NCI-H2171 (cell line): ENCODE results near the gene DHRS7.
"Not testable (repeated sequence)": the region's sequence is repeated elsewhere in the genome, so short reads cannot be mapped to it uniquely, and the experiment has no call there.

ENCODE experiments used
- DNase-seq: peaks from one replicate; lab custom pipeline; 2025; lab: John Stamatoyannopoulos, UW

Gene DHRS7

DNA sequence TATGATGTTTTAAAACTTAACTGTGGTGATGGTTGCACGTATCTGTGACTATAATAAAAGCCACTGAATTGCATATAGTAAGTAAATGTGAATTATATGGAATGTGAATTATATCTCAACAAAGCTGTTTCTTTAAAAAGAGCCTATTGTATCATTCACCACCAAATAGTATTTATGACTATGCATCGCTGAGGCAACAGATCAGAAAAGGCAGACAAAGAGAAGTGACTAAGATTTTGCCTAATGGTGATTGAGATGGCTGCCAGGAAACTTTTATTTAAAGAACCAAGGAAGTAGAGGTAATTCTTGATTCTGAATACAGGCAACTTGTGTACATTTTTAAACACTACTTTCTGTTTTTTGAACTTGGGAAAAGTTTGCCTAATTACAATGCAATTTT lies 31.7 kb downstream of the DHRS7 start:
- no peak for DNase-seq

DNA sequence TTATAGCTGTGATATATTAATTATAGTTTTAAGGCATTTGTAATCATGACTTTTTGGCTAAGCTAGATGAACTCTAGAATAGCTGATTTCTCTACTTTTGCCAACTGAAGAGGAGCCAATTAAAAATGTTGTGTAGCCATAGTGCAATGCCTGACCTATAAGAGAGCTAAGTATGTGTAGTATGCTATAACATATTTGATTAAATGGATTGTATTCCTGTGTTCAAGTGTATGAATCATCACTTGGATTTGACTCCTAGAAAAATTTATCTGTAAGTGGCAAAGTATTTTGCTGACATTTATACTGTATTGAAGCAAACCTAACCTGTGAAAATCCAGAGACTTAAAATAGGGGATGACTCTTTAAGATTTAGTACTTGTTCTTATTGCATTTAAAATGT lies 39.3 kb downstream of the DHRS7 start:
- no peak for DNase-seq

DNA sequence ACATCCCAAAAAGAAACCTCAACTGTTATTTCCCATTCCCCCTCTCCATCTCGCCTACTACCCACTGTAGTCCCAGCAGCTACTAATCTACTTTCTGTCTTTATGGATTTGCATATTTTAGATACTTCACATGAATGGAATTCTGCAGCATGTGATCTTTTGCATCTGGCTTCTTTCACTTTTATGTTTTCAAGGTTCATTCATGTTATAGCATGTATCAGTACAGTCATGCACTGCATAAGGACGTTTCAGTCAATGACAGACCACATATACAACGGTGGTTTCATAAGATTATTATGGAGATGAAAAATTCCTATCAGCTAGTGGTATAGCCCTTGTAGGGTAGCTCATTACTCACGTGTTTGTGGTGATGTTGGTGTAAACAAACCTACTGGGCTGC lies 49.0 kb downstream of the DHRS7 start:
- DNase-seq: no peak

DNA sequence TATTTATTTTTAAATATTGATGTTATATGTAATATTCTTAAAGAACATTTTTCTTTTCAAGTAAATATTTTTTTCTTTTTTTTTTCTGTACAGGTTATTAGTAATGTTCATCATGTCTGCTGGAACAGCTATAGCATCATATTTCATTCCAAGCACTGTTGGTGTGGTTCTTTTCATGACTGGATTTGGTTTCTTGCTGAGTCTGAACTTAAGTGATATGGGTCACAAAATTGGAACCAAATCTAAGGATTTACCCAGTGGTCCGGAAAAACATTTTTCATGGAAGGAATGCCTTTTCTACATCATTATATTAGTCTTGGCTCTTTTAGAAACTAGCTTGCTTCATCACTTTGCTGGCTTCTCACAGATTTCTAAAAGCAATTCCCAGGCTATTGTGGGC lies 50.3 kb downstream of the DHRS7 start:
- no peak for DNase-seq

DNA sequence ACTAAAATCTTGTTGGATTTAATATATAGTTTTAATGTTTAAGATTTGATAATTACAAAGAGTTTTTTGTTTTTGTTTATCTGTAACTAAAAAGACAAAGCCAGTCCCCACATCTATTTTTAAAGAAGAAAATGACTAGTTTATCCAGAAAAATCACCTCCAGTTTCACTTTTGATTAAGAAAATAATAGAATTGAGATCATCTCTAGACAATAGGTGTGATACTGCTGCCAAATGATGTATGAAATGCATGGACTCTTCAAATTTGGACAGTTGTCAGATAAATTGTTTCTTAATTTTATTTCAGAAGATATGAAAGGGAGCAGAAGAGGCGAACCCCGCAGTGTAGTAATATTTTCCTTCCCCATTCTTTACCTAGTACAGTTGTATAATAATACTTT lies 53.5 kb downstream of the DHRS7 start:
- no peak for DNase-seq

DNA sequence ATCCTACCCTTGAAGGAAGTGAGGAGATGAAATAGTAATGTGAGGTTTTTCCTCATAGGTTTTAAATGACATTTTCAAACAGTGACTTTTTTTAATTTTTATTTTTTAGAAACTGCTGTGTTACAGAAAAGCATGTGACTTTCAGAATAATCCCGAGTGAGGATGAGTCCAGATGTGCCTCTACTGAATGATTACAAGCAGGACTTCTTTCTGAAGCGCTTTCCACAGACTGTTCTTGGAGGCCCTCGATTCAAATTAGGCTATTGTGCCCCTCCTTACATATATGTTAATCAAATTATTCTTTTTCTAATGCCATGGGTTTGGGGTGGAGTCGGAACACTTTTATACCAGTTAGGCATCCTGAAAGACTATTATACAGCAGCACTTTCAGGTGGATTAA lies 57.7 kb downstream of the DHRS7 start:
- no peak for DNase-seq

DNA sequence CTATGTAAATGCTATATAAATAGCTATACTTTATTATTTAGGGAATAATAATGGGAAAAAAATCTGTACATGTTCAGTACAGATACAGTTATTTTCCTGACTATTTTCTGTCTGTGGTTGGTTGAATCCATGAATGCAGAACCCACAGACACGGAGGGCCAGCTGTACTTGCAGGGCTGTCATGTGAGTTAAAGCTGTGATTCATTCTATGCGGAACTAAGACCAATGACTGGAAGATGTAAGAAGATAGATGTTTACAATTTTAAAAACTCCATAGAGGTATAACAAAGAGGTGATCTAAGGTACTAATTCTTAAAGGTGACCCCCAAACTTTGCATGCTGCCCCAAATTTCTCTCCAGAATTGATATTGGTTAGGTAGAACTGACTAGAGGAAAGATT lies 58.9 kb downstream of the DHRS7 start:
- DNase-seq: no peak

DNA sequence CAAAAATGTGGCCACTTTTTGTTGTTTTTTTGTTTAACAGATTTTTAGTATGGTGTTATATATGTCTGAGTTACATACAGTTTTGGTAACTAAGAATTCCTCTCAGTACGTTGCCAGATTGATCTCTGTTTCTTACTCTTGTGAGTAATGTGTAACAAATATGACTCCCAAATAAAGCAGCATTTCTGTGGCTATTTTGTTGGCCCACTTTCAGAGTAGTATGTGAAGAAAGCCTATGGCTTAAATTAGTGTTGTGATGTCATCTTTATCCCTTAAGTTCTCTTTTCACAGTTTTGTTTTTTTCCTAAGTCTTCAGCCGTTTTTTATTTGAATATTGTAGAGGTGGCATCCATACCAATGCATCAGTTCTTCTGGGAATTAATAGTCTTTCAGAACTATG lies 62.8 kb downstream of the DHRS7 start:
- no peak for DNase-seq

DNA sequence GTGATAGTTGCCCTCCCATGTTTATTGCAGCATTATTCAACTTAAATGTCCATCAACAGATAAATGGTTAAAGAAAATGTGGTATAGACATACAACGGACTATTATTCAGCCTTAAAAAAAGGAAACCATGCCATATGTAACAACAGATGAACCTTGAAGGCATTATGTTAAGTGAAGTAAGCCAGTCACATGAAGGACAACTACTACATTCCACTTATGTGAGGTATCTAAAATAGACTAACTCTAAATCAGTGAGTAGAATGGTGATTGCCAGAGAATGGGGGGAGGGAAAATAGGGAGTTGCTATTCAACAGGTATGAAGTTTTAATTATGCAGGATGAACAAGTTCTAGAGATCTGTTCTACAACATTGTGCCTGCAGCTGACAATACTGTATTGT lies 63.4 kb downstream of the DHRS7 start:
- DNase-seq: no peak

DNA sequence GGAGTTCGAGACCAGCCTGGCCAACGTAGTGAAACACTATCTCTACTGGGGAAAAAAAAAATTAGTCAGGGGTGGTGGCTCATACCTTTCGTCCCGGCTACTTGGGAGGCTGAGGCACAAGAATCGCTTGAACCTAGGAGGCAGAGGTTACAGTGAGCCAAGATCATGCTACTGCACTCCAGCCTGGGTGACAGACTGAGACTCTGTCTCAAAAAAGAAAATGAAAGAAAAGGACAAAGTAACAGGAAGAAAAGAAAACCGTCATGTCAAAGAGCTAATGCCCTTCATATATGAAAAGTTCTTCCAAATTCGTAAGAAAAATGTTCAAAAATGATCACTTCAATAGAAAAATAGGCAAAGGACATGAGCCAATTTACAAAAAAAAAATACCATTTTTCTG lies 65.3 kb downstream of the DHRS7 start:
- not testable (repeated sequence) for DNase-seq

DNA sequence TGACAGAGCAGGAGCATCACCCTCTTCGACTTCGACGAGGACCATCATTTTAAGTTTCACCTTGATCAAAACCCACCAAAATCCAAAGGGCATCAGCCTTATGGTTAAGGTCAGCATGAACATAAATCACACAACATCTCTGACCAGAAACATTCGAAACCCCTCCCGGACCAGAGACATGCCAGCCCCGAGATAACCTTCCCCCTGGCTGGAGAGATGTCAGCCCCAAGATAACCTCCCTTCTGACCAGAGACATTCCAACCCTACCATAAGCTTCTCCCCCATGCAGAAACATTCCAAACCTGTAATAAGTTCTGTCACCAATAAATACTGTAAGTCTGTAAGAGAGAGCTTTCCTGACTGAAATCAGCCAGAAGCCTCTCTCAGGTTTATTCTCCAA lies 67.2 kb downstream of the DHRS7 start:
- no peak for DNase-seq

DNA sequence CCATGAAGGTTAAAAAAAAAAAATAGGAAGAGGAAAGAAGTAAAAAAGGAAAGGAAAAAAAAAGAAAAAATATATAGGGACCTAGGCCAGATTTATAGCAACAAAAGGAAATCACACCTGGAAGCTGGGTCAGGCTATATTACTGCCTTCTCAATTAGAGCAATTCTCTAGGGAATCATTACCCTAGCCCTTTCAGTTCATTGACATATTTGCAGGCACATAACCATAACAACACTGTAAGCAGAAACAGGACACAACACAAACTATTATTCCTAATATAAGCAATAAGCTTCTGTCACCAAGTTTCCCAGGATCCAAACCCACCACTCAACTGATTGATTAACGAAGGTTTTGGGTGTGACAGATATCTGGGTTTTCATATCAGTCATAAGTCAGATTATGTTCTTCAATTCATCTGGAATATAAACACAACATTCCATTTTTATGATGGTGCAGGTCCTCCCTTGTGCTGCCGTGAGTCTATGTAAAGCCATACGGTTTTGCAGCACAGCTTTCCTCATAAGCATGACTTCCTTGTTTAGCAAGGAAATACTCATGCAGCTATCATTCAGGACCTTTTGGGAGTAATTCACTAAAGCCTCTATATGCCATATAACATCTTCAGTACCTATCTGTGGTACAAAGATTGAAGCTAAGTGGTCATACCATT lies 69.3 kb downstream of the DHRS7 start:
- DNase-seq: no peak

DNA sequence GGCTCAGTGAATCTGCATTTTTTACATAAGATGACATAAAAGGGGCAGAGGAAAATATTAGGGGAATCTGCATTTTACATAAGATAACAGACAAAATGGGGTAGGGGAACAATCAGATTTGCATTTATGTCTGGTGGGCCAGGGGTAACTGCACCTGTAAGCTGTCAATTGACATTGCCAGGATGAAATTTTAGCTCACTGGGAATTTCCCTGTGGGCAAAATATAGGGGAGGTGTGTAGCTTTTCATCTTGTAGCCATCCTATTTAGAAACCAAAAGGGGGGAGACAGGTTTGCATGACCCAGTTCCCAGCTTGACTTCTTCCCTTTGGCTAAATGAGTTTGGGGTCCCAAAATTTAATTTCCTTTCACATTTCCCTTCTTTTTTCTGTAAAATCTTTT lies 70.0 kb downstream of the DHRS7 start:
- DNase-seq: no peak

DNA sequence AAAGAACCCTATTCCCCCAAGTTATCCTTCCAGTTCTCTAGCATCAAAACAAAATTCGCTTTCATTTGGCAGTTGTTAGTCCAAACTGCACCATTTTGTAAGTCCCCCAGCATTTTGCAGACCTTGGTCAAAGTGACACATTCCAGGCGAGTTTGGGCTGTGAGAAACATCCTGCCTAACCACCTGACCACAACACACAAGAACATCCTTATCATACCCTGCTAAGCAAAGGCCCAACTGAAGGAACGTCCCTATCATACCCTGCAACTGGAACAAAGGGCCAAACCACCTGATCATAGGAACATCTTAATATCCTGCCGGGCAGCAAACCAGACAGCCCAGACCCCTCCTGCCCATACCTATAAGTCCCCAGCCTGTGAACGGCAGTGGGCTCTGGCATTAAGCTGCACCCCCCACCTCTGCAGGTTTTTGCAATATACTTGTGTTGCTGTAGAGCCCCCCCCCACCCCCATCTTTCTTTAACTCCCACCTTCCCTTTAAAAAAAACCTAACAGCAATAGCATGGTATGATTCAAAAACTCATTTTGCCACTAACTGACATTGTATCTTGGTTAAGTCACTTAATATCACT lies 70.8 kb downstream of the DHRS7 start:
- DNase-seq: no peak
